OCI-LY1 (cell line): ENCODE data around the gene TOGARAM2.

Source experiments
- H2AFZ ChIP-seq: fragments of 200-600 bp; sonication (generic), shearing (Covaris generic); 2 replicates; pipeline ENCODE4 v1.6.0; 2014; ENCODE audit warnings: antibody characterized with exemption, mild to moderate bottlenecking, low read length
- H3F3A ChIP-seq: fragments of 200-600 bp; sonication (generic), shearing (Covaris generic); 2 replicates; pipeline ENCODE4 v1.6.0; 2014; ENCODE audit warnings: mild to moderate bottlenecking, antibody characterized with exemption, low read length, moderate library complexity; ENCODE audit not compliant: insufficient read depth
- H3K27ac ChIP-seq: fragments of 200-600 bp; sonication (generic); 2 replicates; pipeline ENCODE4 v1.5.1; 2014; ENCODE audit warnings: low read length, mixed run types, mild to moderate bottlenecking, low read depth; ENCODE audit not compliant: poor library complexity, severe bottlenecking
- H3K27me3 ChIP-seq: fragments of 200-600 bp; sonication (generic); 2 replicates; pipeline ENCODE4 v1.6.0; 2014; ENCODE audit warnings: antibody characterized with exemption, mild to moderate bottlenecking, low read length, moderate library complexity; ENCODE audit not compliant: insufficient read depth
- H3K36me3 ChIP-seq: fragments of 200-600 bp; sonication (generic); 2 replicates; pipeline ENCODE4 v1.6.1; 2014; ENCODE audit warnings: mild to moderate bottlenecking, antibody characterized with exemption, low read length, moderate library complexity, mixed read lengths; ENCODE audit not compliant: insufficient read depth
- H3K4me1 ChIP-seq: fragments of 200-600 bp; sonication (generic); 2 replicates; pipeline ENCODE4 v1.5.1; 2014; ENCODE audit warnings: mild to moderate bottlenecking, low read length, moderate library complexity; ENCODE audit not compliant: insufficient read depth, severe bottlenecking
- H3K4me2 ChIP-seq: fragments of 200-600 bp; sonication (generic), shearing (Covaris generic); 2 replicates; pipeline ENCODE4 v1.6.1; 2014; ENCODE audit warnings: low read length
- H3K4me3 ChIP-seq: fragments of 200-600 bp; sonication (generic); 2 replicates; pipeline ENCODE4 v1.5.1; 2014; ENCODE audit warnings: low read length, low read depth, mild to moderate bottlenecking, mixed read lengths; ENCODE audit not compliant: poor library complexity, severe bottlenecking
- H3K79me2 ChIP-seq: fragments of 200-600 bp; shearing (Covaris generic); 2 replicates; pipeline ENCODE4 v1.6.1; 2016; ENCODE audit warnings: mixed run types, low read length, mixed read lengths; ENCODE audit not compliant: insufficient read depth
- H3K9ac ChIP-seq: fragments of 200-600 bp; sonication (generic), shearing (Covaris generic); 2 replicates; pipeline ENCODE4 v1.6.1; 2014; ENCODE audit warnings: mild to moderate bottlenecking, low read length, mixed read lengths
- H3K9me2 ChIP-seq: fragments of 200-600 bp; sonication (generic), shearing (Covaris generic); 2 replicates; pipeline ENCODE4 v1.6.1; 2014; ENCODE audit warnings: low read depth, mild to moderate bottlenecking, low read length, mixed read lengths
- H3K9me3 ChIP-seq: fragments of 200-600 bp; shearing (Covaris generic); 2 replicates; pipeline ENCODE4 v1.6.1; 2014; ENCODE audit warnings: low read length, mixed read lengths
- H4K20me1 ChIP-seq: fragments of 200-600 bp; sonication (generic), shearing (Covaris generic); 2 replicates; pipeline ENCODE4 v1.6.0; 2016; ENCODE audit warnings: mild to moderate bottlenecking, low read length; ENCODE audit not compliant: insufficient read depth
- EZH2 ChIP-seq: fragments of 200-600 bp; sonication (generic), shearing (Covaris generic); IDR thresholded peaks from 2 replicates; pipeline ENCODE4 v1.8.0; 2017; ENCODE audit warnings: borderline replicate concordance, mixed run types, mild to moderate bottlenecking, antibody characterized with exemption, low read length, moderate library complexity, mixed read lengths
- TF ChIP-seq, protein P1 (sequence below): fragments of 200-600 bp; sonication (generic), shearing (Covaris generic); IDR thresholded peaks from 2 replicates; pipeline ENCODE4 v1.5.1; 2017; ENCODE audit warnings: mild to moderate bottlenecking, antibody characterized with exemption, low read length, moderate library complexity, mixed read lengths

The TOGARAM2 gene

DNA sequence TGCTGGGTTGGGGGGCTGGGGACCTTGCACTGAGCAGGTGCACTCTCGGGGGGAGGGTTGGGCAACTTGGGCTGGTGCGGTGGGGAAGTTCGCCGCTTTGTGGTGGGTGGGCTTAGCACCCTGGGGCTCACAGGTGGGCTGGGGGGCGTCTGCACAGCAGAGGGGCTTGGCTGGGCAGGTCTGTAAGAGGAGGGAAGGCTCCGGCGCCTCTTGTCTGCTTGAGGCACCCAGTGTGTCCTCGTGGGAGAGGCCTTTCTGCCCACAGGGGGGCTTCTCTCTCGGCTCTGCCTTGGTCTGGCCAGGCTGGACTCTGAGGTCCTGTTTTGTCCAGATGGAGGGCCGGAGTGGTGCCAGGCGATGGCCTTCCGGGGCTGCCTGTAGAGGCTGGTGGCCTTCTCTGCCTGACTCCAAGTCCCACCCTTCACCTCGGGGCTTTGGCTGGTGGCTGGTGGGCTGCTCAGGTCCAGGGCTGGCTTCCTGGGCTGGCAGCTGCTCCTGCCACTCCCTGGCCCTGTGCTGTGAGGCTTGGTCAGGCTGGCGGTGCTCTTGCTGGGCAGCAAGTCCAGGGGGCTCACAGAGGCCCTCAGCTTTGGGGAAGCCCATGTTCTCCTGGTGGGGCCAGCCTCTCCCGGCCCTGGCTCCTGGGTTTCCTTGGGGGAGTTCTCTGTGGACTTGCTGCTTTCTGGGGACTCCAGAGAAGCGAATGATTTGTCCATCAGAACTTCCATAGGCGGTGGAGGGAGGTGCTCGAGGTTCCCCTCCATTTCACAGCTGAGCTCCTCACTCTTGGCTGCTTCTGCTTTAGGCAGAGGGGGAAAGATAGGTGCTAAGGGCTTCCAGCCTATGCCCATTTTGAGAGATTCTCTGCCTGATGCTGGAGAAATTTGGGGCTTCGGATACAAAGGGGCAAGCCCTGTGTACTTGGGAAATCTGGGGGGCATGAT, 90.2 kb downstream of the TOGARAM2 start:
- H3K9ac ChIP-seq, result no peak overlapping the region
- no peaks in the 10 kb centered on the region for H3K27me3 ChIP-seq
- no peaks in the 10 kb centered on the region for H3K79me2 ChIP-seq
- no peaks in the 10 kb centered on the region for H3K9me3 ChIP-seq
- H3K27ac ChIP-seq, result no peak overlapping the region
- no peaks in the 10 kb centered on the region for H3K9me2 ChIP-seq
- no peaks in the 10 kb centered on the region for H3F3A ChIP-seq
- H2AFZ ChIP-seq, result no peak overlapping the region
- H3K4me2 ChIP-seq, result no peak overlapping the region
- H4K20me1 ChIP-seq, result no peaks in the 10 kb centered on the region
- TF ChIP-seq EZH2, result no peak
- TF ChIP-seq, protein P1, sequence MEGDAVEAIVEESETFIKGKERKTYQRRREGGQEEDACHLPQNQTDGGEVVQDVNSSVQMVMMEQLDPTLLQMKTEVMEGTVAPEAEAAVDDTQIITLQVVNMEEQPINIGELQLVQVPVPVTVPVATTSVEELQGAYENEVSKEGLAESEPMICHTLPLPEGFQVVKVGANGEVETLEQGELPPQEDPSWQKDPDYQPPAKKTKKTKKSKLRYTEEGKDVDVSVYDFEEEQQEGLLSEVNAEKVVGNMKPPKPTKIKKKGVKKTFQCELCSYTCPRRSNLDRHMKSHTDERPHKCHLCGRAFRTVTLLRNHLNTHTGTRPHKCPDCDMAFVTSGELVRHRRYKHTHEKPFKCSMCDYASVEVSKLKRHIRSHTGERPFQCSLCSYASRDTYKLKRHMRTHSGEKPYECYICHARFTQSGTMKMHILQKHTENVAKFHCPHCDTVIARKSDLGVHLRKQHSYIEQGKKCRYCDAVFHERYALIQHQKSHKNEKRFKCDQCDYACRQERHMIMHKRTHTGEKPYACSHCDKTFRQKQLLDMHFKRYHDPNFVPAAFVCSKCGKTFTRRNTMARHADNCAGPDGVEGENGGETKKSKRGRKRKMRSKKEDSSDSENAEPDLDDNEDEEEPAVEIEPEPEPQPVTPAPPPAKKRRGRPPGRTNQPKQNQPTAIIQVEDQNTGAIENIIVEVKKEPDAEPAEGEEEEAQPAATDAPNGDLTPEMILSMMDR, result no peak
- H3K36me3 ChIP-seq, result no peaks in the 10 kb centered on the region
- H3K4me3 ChIP-seq, result no peak overlapping the region
- no peaks in the 10 kb centered on the region for H3K4me1 ChIP-seq

DNA sequence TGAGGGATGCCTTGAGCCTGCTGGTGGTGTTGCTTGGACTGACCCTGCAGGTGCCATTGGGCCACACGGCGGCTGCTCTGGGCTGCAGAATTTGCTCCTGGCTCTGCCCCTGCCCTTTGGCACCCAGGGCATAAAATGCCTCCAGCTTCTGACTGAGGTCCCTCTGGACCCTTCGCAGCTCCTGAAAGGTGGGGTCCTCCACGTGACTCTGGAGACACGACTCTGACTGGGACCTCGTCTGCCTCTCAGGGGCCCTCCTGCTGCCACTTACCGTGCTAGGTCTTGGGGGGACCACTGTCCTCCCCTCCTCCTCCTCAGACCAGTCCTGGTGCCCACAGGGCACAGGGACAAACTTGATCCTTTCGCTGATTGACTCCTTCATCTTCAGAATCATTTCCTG, 91.2 kb downstream of the TOGARAM2 start:
- Histone ChIP-seq H3K9me3 (no peaks in the 10 kb centered on the region), H3K4me1 (no peaks in the 10 kb centered on the region), H3K9ac (no peak overlapping the region), H3K36me3 (no peaks in the 10 kb centered on the region), H3F3A (no peaks in the 10 kb centered on the region), H3K79me2 (no peaks in the 10 kb centered on the region), H3K9me2 (no peaks in the 10 kb centered on the region), H4K20me1 (no peaks in the 10 kb centered on the region), H2AFZ (no peak overlapping the region), H3K27me3 (no peaks in the 10 kb centered on the region), H3K27ac (no peak overlapping the region), H3K4me2 (no peak overlapping the region), H3K4me3 (no peak overlapping the region)
- TF ChIP-seq EZH2, result no peak
- TF ChIP-seq, protein P1, result no peak

GRCh38 chr2:29072971-29073725, 92.0 kb downstream of the TOGARAM2 start:
- Histone ChIP-seq H3K79me2 (no peaks in the 10 kb centered on the region), H3K9me2 (no peaks in the 10 kb centered on the region), H3K27me3 (no peaks in the 10 kb centered on the region), H3K27ac (no peak overlapping the region), H3K9ac (no peak overlapping the region), H3K36me3 (no peaks in the 10 kb centered on the region), H4K20me1 (no peaks in the 10 kb centered on the region), H3K4me1 (no peaks in the 10 kb centered on the region), H3F3A (no peaks in the 10 kb centered on the region), H2AFZ (no peak overlapping the region), H3K9me3 (no peaks in the 10 kb centered on the region), H3K4me3 (no peak overlapping the region), H3K4me2 (no peak overlapping the region)
- no peak for TF ChIP-seq EZH2
- TF ChIP-seq, protein P1, result no peak
